MCF 10A (cell line): ENCODE results near the gene SLC9A4. TPM values are rescaled to one million over a fixed set of nuclear protein-coding genes. Genes with fewer than 3 reads are reported as not detected.

Experiments
- BruUV-seq: library from RNA; stranded (reverse); fragments of 400-500 nt; replicated peaks from 2 replicates; lab custom pipeline; 2021; lab: Mats Ljungman, UMichigan
- CTCF ChIA-PET: fragments of 300-600 bp; sonication (Branson Sonifier 250); formaldehyde crosslinking; extraction: SDS; loops from one replicate; lab custom pipeline; 2021; ENCODE audit warnings: antibody characterized with exemption, inconsistent platforms; lab: Yijun Ruan, JAX
- POLR2A ChIA-PET: fragments of 300-600, 350-650 bp; sonication (Branson Sonifier 250); formaldehyde crosslinking; extraction: SDS; loops from one replicate; lab custom pipeline; 2020; ENCODE audit warnings: antibody characterized with exemption, inconsistent platforms; lab: Yijun Ruan, JAX
- DNase-seq: peaks from one replicate; pipeline ENCODE4 v3.0.0-alpha.2; 2018; ENCODE audit not compliant: unreplicated experiment
- H3K27ac Mint-ChIP-seq: one replicate; pipeline ENCODE4 v1.8.0; 2022; ENCODE audit warnings: mild to moderate bottlenecking, low read depth, mixed read lengths; ENCODE audit not compliant: unreplicated experiment
- H3K27me3 Mint-ChIP-seq: one replicate; pipeline ENCODE4 v1.8.0; 2022; ENCODE audit warnings: mixed read lengths; ENCODE audit not compliant: insufficient read depth, unreplicated experiment
- H3K36me3 Mint-ChIP-seq: one replicate; pipeline ENCODE4 v1.8.0; 2022; ENCODE audit warnings: mild to moderate bottlenecking, moderate library complexity, mixed read lengths; ENCODE audit not compliant: insufficient read depth, unreplicated experiment
- H3K4me1 Mint-ChIP-seq: one replicate; pipeline ENCODE4 v1.8.0; 2022; ENCODE audit warnings: mixed read lengths; ENCODE audit not compliant: insufficient read depth, unreplicated experiment
- H3K4me3 Mint-ChIP-seq: one replicate; pipeline ENCODE4 v1.8.0; 2022; ENCODE audit warnings: mild to moderate bottlenecking, moderate library complexity, mixed read lengths; ENCODE audit not compliant: unreplicated experiment
- H3K9me3 Mint-ChIP-seq: one replicate; pipeline ENCODE4 v1.8.0; 2022; ENCODE audit warnings: mixed read lengths; ENCODE audit not compliant: unreplicated experiment
- CTCF ChIP-seq: fragments of 200-600 bp; IDR thresholded peaks from one replicate; pipeline ENCODE4 v1.8.0; 2022; ENCODE audit warnings: antibody characterized with exemption, mild to moderate bottlenecking; ENCODE audit not compliant: unreplicated experiment
- intact Hi-C: fragments of 100-400 bp; cut with micrococcal nuclease; formaldehyde crosslinking; loops from 2 replicates; pipeline ENCODE4 v1.14.1; 2022
- total RNA-seq: library from RNA; stranded (reverse); gene quantifications from 2 replicates; pipeline ENCODE4 v1.2.3, GENCODE V29; 2022

SLC9A4 gene
- total RNA-seq, 1 experiment from 2014 or later, result 0.07 TPM

- intact Hi-C loops, result no loop called here
- Mint-ChIP-seq H3K4me3 (no peak overlapping the region), H3K9me3 (peaks cover 5% of the 10 kb centered on the region), H3K27me3 (no peaks in the 10 kb centered on the region), H3K27ac (peak overlapping the region; percentile 63), H3K4me1 (peaks cover 24% of the 10 kb centered on the region), H3K36me3 (no peaks in the 10 kb centered on the region)
- ChIA-PET POLR2A (interaction anchor here (0.5 to 1.2 kb wide), 5 partner anchors 9 to 556 kb away, joined by 3 to 4 read pairs (median 3); partner anchors contain the start of gene SLC9A4), CTCF (interaction anchor here (0.7 to 3.0 kb wide), 5 partner anchors 41 to 1040 kb away, joined by 3 to 23 read pairs (median 4); partner anchors contain the start of gene SLC9A4)
- no TSS peak for BruUV-seq
- peak; percentile 95 for DNase-seq
- TF ChIP-seq CTCF, result no peak
Observed at GRCh38 chr2:102514061-102514785, 41.2 kb downstream of the SLC9A4 start.

- Mint-ChIP-seq H3K4me1 (peaks cover 18% of the 10 kb centered on the region), H3K9me3 (no peaks in the 10 kb centered on the region), H3K27me3 (no peaks in the 10 kb centered on the region), H3K4me3 (no peak overlapping the region), H3K36me3 (no peaks in the 10 kb centered on the region), H3K27ac (no peak overlapping the region)
- intact Hi-C loops, result no loop called here
- ChIA-PET POLR2A (no interaction called here), CTCF (interaction anchor here (0.9 to 4.2 kb wide), 4 partner anchors 43 to 290 kb away, joined by 3 to 20 read pairs (median 4); partner anchors contain the start of gene SLC9A4)
- no TSS peak for BruUV-seq
- no peak for DNase-seq
- TF ChIP-seq CTCF, result no peak
Observed at GRCh38 chr2:102515851-102516250, 42.8 kb downstream of the SLC9A4 start.

GRCh38 chr2:102518170-102518569 lies 45.1 kb downstream of the SLC9A4 start:
- DNase-seq, result no peak
- peaks cover 18% of the 10 kb centered on the region for H3K4me1 Mint-ChIP-seq
- no peak overlapping the region for H3K4me3 Mint-ChIP-seq
- CTCF ChIA-PET, result interaction anchor here (0.6 to 7.4 kb wide), 7 partner anchors 9 to 288 kb away, joined by 3 to 53 read pairs (median 7); partner anchors contain the start of gene SLC9A4
- intact Hi-C loops, result no loop called here
- no peak for TF ChIP-seq CTCF
- BruUV-seq, result no TSS peak
- POLR2A ChIA-PET, result interaction anchor here (0.7 to 1.2 kb wide), 2 partner anchors 37 to 88 kb away, joined by 3 read pairs; no protein-coding TSS in a partner anchor
- no peak overlapping the region for H3K27ac Mint-ChIP-seq
- no peaks in the 10 kb centered on the region for H3K9me3 Mint-ChIP-seq
- H3K27me3 Mint-ChIP-seq, result no peaks in the 10 kb centered on the region
- H3K36me3 Mint-ChIP-seq, result no peaks in the 10 kb centered on the region

- no TSS peak for BruUV-seq
- DNase-seq, result peak; percentile 54
- Mint-ChIP-seq H3K4me1 (peaks cover 2% of the 10 kb centered on the region), H3K36me3 (no peaks in the 10 kb centered on the region), H3K4me3 (no peak overlapping the region), H3K9me3 (no peaks in the 10 kb centered on the region), H3K27me3 (no peaks in the 10 kb centered on the region), H3K27ac (no peak overlapping the region)
- CTCF ChIA-PET, result interaction anchor here (0.6 to 7.4 kb wide), 8 partner anchors 12 to 183 kb away, joined by 3 to 53 read pairs (median 4); partner anchors contain the start of gene SLC9A4
- TF ChIP-seq CTCF, result peak; percentile 64
- POLR2A ChIA-PET, result no interaction called here
- intact Hi-C loops, result loop anchor here (1.0 to 2.0 kb wide), 4 partner anchors 47 to 286 kb away; partner anchors contain the start of gene SLC9A4
Observed at GRCh38 chr2:102520009-102520408, 47.0 kb downstream of the SLC9A4 start.
